Left lung (tissue), 10 donors: Measurements from ENCODE around the gene STAT1. TPM values are rescaled to one million over a fixed set of nuclear protein-coding genes. Genes with fewer than 3 reads are reported as not detected.

Experiments used
- ATAC-seq: fragments of 200-7000 bp; cut with Tn5 transposase; one replicate; pipeline ENCODE4 v1.9.1; 2020; ENCODE audit warnings: moderate library complexity
- DNase-seq, 4 donors: peaks; one replicate each; pipeline ENCODE4 v3.0.0-alpha.2; 2013 to 2020
- H3K27ac ChIP-seq, 2 donors: fragments of 200-600 bp; sonication (generic) in 1 of 2; one replicate each; pipeline versions ENCODE4 v1.5.0 to v1.8.0; 2020 to 2021
- H3K27me3 ChIP-seq, 2 donors: fragments of 200-600 bp; sonication (generic) in 1 of 2; one replicate each; pipeline versions ENCODE4 v1.5.0 to v1.8.0; 2020 to 2021
- H3K36me3 ChIP-seq, 2 donors: fragments of 200-600 bp; sonication (generic) in 1 of 2; one replicate each; pipeline versions ENCODE4 v1.5.0 to v1.8.0; 2020 to 2021
- H3K4me1 ChIP-seq, 2 donors: fragments of 200-600 bp; one replicate each; pipeline ENCODE4 v1.8.0; 2021
- H3K4me3 ChIP-seq, 2 donors: fragments of 200-600 bp; sonication (generic) in 1 of 2; one replicate each; pipeline versions ENCODE4 v1.5.0 to v1.8.0; 2020 to 2021; ENCODE audit warnings: mild to moderate bottlenecking in 1 of 2
- H3K9me3 ChIP-seq, 2 donors: fragments of 200-600 bp; sonication (generic) in 1 of 2; one replicate each; pipeline versions ENCODE4 v1.5.0 to v1.8.0; 2020 to 2021
- intact Hi-C, 2 donors: fragments of 100-400 bp; cut with DNase I; formaldehyde crosslinking; loops; one replicate each; pipeline versions ENCODE4 v1.11.2 to v1.14.2; 2022
- polyA plus RNA-seq, 6 donors: library from polyadenylated mRNA; unstranded; fragments of 120-200 nt; gene quantifications; one replicate each; pipeline ENCODE4 v1.2.1, GENCODE V29; 2013; ENCODE audit not compliant: insufficient read length in 6 of 6
- total RNA-seq, 2 donors: library from RNA; stranded (reverse); fragmentation: NEBNext Ultra II Directional; extraction: Animal tissue kit (Norgen Biotek cat#: 25700); gene quantifications; one replicate each; pipeline ENCODE4 v1.2.1, GENCODE V29; 2021
- TF ChIP-seq, protein P1 (sequence below), 2 donors: fragments of 200-600 bp; sonication (generic) in 1 of 2; IDR thresholded peaks; one replicate each; pipeline versions ENCODE4 v1.5.0 to v1.8.0; 2021; ENCODE audit warnings: antibody characterized with exemption in 2 of 2
- donor health status: DM: no; HTN: yes; CAD: no.
- donor health status: DM: no; HTN: no; CAD: no.

The STAT1 gene
- total and polyA plus RNA-seq, 8 donors, result 54.0 to 144 (median 65.2) TPM

DNA sequence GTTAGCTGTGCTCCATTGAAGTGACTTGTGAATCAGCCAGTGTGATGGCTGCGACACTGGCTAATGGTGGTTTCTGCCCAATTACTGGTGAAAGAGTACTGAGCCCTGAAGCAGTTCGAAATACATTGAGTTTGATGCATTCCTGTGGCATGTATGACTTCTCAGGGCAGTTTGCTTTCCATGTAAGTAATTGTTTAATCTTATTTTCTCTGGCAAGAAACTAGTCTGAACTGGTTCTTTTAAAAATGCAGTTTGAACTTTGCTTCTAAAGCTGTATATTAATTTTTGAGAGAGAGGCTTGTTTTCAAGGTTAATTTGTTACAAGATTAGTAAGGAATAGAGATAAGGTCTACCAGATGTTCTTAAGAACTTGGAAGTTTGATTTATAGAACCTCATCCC, 86.7 kb downstream of the STAT1 start:
- no peak overlapping the region for H3K27ac ChIP-seq
- H3K4me1 ChIP-seq, result no peaks in the 10 kb centered on the region
- intact Hi-C loops, result no loop called here
- no peaks in the 10 kb centered on the region for H3K9me3 ChIP-seq
- peak; percentile 11 for ATAC-seq
- H3K36me3 ChIP-seq, result peaks cover 0 to 95% of the 10 kb centered on the region in 2 donors
- TF ChIP-seq, protein P1, sequence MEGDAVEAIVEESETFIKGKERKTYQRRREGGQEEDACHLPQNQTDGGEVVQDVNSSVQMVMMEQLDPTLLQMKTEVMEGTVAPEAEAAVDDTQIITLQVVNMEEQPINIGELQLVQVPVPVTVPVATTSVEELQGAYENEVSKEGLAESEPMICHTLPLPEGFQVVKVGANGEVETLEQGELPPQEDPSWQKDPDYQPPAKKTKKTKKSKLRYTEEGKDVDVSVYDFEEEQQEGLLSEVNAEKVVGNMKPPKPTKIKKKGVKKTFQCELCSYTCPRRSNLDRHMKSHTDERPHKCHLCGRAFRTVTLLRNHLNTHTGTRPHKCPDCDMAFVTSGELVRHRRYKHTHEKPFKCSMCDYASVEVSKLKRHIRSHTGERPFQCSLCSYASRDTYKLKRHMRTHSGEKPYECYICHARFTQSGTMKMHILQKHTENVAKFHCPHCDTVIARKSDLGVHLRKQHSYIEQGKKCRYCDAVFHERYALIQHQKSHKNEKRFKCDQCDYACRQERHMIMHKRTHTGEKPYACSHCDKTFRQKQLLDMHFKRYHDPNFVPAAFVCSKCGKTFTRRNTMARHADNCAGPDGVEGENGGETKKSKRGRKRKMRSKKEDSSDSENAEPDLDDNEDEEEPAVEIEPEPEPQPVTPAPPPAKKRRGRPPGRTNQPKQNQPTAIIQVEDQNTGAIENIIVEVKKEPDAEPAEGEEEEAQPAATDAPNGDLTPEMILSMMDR (IDR thresholded peaks at IDR 0.05), result no peak
- no peaks in the 10 kb centered on the region for H3K27me3 ChIP-seq
- DNase-seq, result peak in 1 of 4 donors; percentile 29
- no peak overlapping the region for H3K4me3 ChIP-seq

DNA sequence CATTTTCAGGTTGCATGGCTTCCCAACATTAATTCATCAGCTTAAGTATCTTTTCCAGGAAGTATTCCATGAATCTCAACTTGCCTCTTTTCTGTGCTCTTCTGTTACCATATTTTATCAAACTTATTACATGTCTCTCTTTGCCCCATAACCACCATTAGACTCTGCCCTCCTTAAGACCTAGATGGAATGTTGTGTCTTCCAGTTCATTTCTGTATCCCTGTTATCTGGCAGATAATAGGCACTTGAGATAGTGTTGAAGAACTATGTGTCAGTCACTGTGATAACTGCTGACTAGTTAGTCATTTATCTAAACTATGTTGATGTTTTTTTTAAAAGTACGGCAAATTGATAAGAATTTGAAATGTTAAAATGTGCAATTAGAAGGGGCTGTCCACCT, 91.6 kb downstream of the STAT1 start:
- DNase-seq, result no peak
- H3K4me1 ChIP-seq, result no peaks in the 10 kb centered on the region
- H3K27me3 ChIP-seq, result no peaks in the 10 kb centered on the region
- no peaks in the 10 kb centered on the region for H3K9me3 ChIP-seq
- TF ChIP-seq, protein P1 (IDR thresholded peaks at IDR 0.05), result no peak
- peaks cover 0 to 67% of the 10 kb centered on the region in 2 donors for H3K36me3 ChIP-seq
- peak; percentile 16 for ATAC-seq
- no peak overlapping the region for H3K4me3 ChIP-seq
- H3K27ac ChIP-seq, result no peak overlapping the region
- intact Hi-C loops, result no loop called here

DNA sequence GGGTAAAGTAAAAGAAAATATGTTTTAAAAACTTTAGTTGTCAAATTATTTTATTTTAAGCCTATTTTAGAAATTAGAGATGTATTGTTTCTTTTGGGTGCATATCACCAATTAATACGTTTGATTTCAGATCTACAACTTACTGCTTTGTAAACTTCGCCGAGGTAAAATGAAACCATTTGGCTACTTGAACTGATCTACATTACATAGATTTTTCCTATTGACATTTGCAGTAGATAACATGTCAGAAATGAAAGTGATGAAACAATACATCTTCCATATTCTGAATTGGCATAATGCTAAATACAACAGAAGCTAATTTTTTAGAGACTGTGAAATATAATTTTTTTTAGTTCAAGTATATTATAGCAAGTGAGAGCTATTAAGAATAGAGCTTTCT, 93.9 kb downstream of the STAT1 start:
- peaks cover 0 to 59% of the 10 kb centered on the region in 2 donors for H3K36me3 ChIP-seq
- no peaks in the 10 kb centered on the region for H3K4me1 ChIP-seq
- H3K27ac ChIP-seq, result no peak overlapping the region
- no peaks in the 10 kb centered on the region for H3K9me3 ChIP-seq
- intact Hi-C loops, result no loop called here
- no peak for ATAC-seq
- TF ChIP-seq, protein P1 (IDR thresholded peaks at IDR 0.05), result no peak
- no peak overlapping the region for H3K4me3 ChIP-seq
- H3K27me3 ChIP-seq, result no peaks in the 10 kb centered on the region
- no peak for DNase-seq

Other genes starting within 250 kb of the STAT1 start
- gene GLS, start 133.3 kb downstream of the STAT1 start, total RNA-seq, result 100 to 1,000 TPM; 192 to 346 TPM
- 100 to 1,000 TPM; 114 to 125 (median 122) TPM for gene GLS, start 133.3 kb downstream of the STAT1 start, polyA plus RNA-seq
- gene STAT4, start 136.8 kb upstream of the STAT1 start, total RNA-seq, result 1 to 10 TPM; 4.4 to 4.5 TPM
- 10 to 100 TPM in 2 of 6 donors, 1 to 10 TPM in 4; 6.5 to 11.5 (median 8.6) TPM for gene STAT4, start 136.8 kb upstream of the STAT1 start, polyA plus RNA-seq
- gene MYO1B, start 231.2 kb upstream of the STAT1 start, total RNA-seq, result 100 to 1,000 TPM; 136 to 305 TPM
- 100 to 1,000 TPM; 181 to 229 (median 197) TPM for gene MYO1B, start 231.2 kb upstream of the STAT1 start, polyA plus RNA-seq